Mucosa of stomach (tissue), 1 donor: ENCODE results near the gene TADA2A.
"Not testable (repeated sequence)": the region's sequence is repeated elsewhere in the genome, so short reads cannot be mapped to it uniquely, and the experiment has no call there.

Source experiments
- H3K27me3 ChIP-seq: one replicate; pipeline ENCODE4 v1.7.0; 2013; ENCODE audit warnings: mild to moderate bottlenecking, low read length; ENCODE audit not compliant: control insufficient read depth, insufficient read depth
- H3K36me3 ChIP-seq: one replicate; pipeline ENCODE4 v1.7.0; 2013; ENCODE audit warnings: low read length; ENCODE audit not compliant: control insufficient read depth, insufficient read depth
- H3K4me1 ChIP-seq: one replicate; pipeline ENCODE4 v1.7.0; 2013; ENCODE audit warnings: mild to moderate bottlenecking, low read length; ENCODE audit not compliant: control insufficient read depth, insufficient read depth
- H3K4me3 ChIP-seq: one replicate; pipeline ENCODE4 v1.7.0; 2013; ENCODE audit warnings: low read length
- H3K9ac ChIP-seq: one replicate; pipeline ENCODE4 v1.7.0; 2013; ENCODE audit warnings: mild to moderate bottlenecking, low read length, moderate library complexity
- H3K9me3 ChIP-seq: one replicate; pipeline ENCODE4 v1.7.0; 2013; ENCODE audit warnings: mild to moderate bottlenecking, low read length, moderate library complexity; ENCODE audit not compliant: control insufficient read depth
- donor health status: Pancreatic carcinoma.

The TADA2A gene

GRCh38 chr17:37440424-37440823 lies 33.7 kb downstream of the TADA2A start:
- no peak overlapping the region for H3K9ac ChIP-seq
- H3K9me3 ChIP-seq: no peaks in the 10 kb centered on the region
- no peaks in the 10 kb centered on the region for H3K4me1 ChIP-seq
- no peaks in the 10 kb centered on the region for H3K27me3 ChIP-seq
- H3K4me3 ChIP-seq: no peak overlapping the region
- peaks cover 5% of the 10 kb centered on the region for H3K36me3 ChIP-seq

GRCh38 chr17:37441369-37442014 lies 34.8 kb downstream of the TADA2A start:
- H3K4me3 ChIP-seq, H3K9me3 ChIP-seq, H3K27me3 ChIP-seq, H3K4me1 ChIP-seq, H3K9ac ChIP-seq, H3K36me3 ChIP-seq: not testable (repeated sequence)

- Histone ChIP-seq H3K9me3 (no peaks in the 10 kb centered on the region), H3K36me3 (peaks cover 4% of the 10 kb centered on the region), H3K4me1 (peaks cover 13% of the 10 kb centered on the region), H3K9ac (no peak overlapping the region), H3K4me3 (no peak overlapping the region), H3K27me3 (no peaks in the 10 kb centered on the region)
Measured at GRCh38 chr17:37446027-37446426, 39.3 kb downstream of the TADA2A start.

GRCh38 chr17:37447641-37448040 lies 41.0 kb downstream of the TADA2A start:
- no peaks in the 10 kb centered on the region for H3K27me3 ChIP-seq
- no peaks in the 10 kb centered on the region for H3K9me3 ChIP-seq
- H3K4me3 ChIP-seq: no peak overlapping the region
- peaks cover 13% of the 10 kb centered on the region for H3K4me1 ChIP-seq
- peaks cover 4% of the 10 kb centered on the region for H3K36me3 ChIP-seq
- no peak overlapping the region for H3K9ac ChIP-seq

GRCh38 chr17:37450112-37450511 lies 43.4 kb downstream of the TADA2A start:
- H3K4me3 ChIP-seq: no peak overlapping the region
- no peaks in the 10 kb centered on the region for H3K27me3 ChIP-seq
- H3K36me3 ChIP-seq: peaks cover 4% of the 10 kb centered on the region
- H3K9ac ChIP-seq: no peak overlapping the region
- H3K4me1 ChIP-seq: peaks cover 18% of the 10 kb centered on the region
- H3K9me3 ChIP-seq: no peaks in the 10 kb centered on the region

DNA sequence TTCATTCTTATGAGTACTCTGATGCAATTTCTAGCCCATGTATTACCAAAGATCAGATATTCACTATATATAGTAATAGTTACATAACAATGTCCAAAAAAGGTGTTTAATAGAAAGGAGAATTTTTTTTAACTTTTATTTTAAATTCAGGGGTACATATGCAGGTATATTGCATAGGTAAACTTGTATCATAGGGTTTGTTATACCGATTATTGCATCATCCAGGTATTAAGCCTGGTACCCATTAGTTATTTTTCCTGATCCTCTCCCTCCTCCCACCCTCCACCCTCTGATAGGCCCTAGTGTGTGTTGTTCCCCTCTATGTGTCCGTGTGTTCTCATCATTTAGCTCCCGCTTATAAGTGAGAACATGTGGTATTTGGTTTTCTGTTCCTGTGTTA lies 51.1 kb downstream of the TADA2A start:
- not testable (repeated sequence) for H3K9ac ChIP-seq, H3K9me3 ChIP-seq, H3K36me3 ChIP-seq, H3K27me3 ChIP-seq, H3K4me3 ChIP-seq, H3K4me1 ChIP-seq

GRCh38 chr17:37458805-37459204 lies 52.1 kb downstream of the TADA2A start:
- Histone ChIP-seq H3K36me3 (no peaks in the 10 kb centered on the region), H3K9me3 (no peaks in the 10 kb centered on the region), H3K9ac (no peak overlapping the region), H3K4me3 (no peak overlapping the region), H3K27me3 (no peaks in the 10 kb centered on the region), H3K4me1 (no peaks in the 10 kb centered on the region)

GRCh38 chr17:37461668-37462067 lies 55.0 kb downstream of the TADA2A start:
- Histone ChIP-seq H3K4me3 (no peak overlapping the region), H3K36me3 (no peaks in the 10 kb centered on the region), H3K27me3 (no peaks in the 10 kb centered on the region), H3K4me1 (no peaks in the 10 kb centered on the region), H3K9ac (no peak overlapping the region), H3K9me3 (no peaks in the 10 kb centered on the region)

GRCh38 chr17:37462492-37462891 lies 55.8 kb downstream of the TADA2A start:
- H3K36me3 ChIP-seq: no peaks in the 10 kb centered on the region

GRCh38 chr17:37463039-37463438 lies 56.4 kb downstream of the TADA2A start:
- Histone ChIP-seq H3K9me3 (no peaks in the 10 kb centered on the region), H3K4me3 (no peak overlapping the region), H3K36me3 (no peaks in the 10 kb centered on the region), H3K4me1 (no peaks in the 10 kb centered on the region), H3K27me3 (no peaks in the 10 kb centered on the region), H3K9ac (no peak overlapping the region)

More at GRCh38 chr17:37462492-37462891, 55.8 kb downstream of the TADA2A start:
- Histone ChIP-seq H3K9me3 (no peaks in the 10 kb centered on the region), H3K4me1 (no peaks in the 10 kb centered on the region), H3K27me3 (no peaks in the 10 kb centered on the region), H3K4me3 (no peak overlapping the region), H3K9ac (no peak overlapping the region)

GRCh38 chr17:37465069-37465616 lies 58.5 kb downstream of the TADA2A start:
- H3K27me3 ChIP-seq: no peaks in the 10 kb centered on the region
- no peaks in the 10 kb centered on the region for H3K9me3 ChIP-seq
- no peaks in the 10 kb centered on the region for H3K4me1 ChIP-seq
- no peaks in the 10 kb centered on the region for H3K36me3 ChIP-seq
- no peak overlapping the region for H3K9ac ChIP-seq
- no peak overlapping the region for H3K4me3 ChIP-seq

- Histone ChIP-seq H3K36me3 (no peaks in the 10 kb centered on the region), H3K9me3 (no peaks in the 10 kb centered on the region), H3K9ac (no peak overlapping the region), H3K27me3 (no peaks in the 10 kb centered on the region), H3K4me1 (no peaks in the 10 kb centered on the region), H3K4me3 (no peak overlapping the region)
Measured at GRCh38 chr17:37466471-37466870, 59.8 kb downstream of the TADA2A start.

DNA sequence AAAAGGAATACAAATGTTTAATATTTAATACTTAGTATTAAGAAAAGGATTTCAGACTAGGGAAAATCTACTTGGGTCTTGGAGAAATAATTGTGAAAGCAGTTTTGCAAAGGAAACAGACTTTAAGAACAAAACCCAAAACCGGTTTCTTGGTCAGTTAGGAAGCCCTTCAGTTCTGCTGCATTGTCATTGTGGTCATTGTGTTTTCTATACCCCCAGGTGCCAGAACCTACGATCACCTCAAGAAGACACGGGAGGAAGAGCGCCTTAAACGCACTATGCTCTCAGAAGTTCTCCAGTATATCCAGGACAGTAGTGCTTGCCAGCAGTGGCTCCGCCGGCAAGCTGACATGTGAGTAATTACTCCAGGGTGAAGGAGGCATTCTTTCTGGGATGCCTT lies 63.5 kb downstream of the TADA2A start:
- H3K4me3 ChIP-seq: no peak overlapping the region
- no peaks in the 10 kb centered on the region for H3K4me1 ChIP-seq
- H3K36me3 ChIP-seq: peaks cover 13% of the 10 kb centered on the region
- no peaks in the 10 kb centered on the region for H3K27me3 ChIP-seq
- H3K9ac ChIP-seq: no peak overlapping the region
- no peaks in the 10 kb centered on the region for H3K9me3 ChIP-seq
